Measurements from ENCODE around the gene RAVER2.
"Not testable (repeated sequence)": the region's sequence is repeated elsewhere in the genome, so short reads cannot be mapped to it uniquely, and the experiment has no call there.

Gene RAVER2, protein sequence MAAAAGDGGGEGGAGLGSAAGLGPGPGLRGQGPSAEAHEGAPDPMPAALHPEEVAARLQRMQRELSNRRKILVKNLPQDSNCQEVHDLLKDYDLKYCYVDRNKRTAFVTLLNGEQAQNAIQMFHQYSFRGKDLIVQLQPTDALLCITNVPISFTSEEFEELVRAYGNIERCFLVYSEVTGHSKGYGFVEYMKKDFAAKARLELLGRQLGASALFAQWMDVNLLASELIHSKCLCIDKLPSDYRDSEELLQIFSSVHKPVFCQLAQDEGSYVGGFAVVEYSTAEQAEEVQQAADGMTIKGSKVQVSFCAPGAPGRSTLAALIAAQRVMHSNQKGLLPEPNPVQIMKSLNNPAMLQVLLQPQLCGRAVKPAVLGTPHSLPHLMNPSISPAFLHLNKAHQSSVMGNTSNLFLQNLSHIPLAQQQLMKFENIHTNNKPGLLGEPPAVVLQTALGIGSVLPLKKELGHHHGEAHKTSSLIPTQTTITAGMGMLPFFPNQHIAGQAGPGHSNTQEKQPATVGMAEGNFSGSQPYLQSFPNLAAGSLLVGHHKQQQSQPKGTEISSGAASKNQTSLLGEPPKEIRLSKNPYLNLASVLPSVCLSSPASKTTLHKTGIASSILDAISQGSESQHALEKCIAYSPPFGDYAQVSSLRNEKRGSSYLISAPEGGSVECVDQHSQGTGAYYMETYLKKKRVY

DNA sequence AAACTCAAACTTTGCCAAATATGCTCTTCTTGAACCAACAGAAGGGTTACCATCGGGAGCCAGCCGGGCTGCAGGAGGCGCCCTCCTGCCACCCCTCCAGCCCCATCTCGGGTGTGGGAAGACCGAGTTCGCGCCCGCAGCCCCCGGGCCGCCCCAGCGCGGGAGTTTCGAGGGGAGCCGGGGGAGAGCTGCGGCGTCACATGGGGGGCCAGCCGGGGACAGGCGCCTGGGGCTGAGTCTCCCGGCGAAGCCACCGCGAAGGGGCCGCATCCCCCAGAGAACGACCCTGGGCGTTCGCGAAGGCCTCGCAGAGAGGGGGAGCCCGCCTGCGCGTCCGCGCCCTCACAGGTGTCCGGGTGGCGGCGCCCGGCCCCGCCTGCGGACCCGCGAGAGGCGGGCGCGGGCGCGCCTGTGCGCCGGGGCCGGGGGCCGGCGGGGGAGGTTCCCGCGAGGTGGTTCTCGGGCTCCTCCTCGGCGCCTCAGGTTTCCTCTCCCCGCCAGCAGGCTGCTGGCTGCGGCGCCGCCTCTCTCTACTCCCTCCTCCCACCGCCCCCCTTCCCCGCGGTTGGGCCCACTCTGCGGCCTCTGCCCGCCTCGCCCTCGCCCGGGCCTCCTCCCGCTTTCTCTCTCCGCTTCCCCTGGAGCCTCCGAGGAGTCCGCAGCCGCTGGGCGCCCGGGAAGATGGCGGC, at the start of gene RAVER2:
Gene RAVER2, plus strand, starts transcription at position 584 of the 689 bp plus-strand sequence. Its CDS starts 98 bp downstream, at position 682.
- H3K4me3 Mint-ChIP-seq, result peak within 1 kb of the TSS; percentile 74
- no peaks in the 10 kb centered on the region for H3K36me3 Mint-ChIP-seq (ENCODE audit: low read depth)
- peak within 1 kb of the TSS; percentile 43 for H3K27ac Mint-ChIP-seq
- peaks cover 35% of the 10 kb centered on the region for H3K27me3 Mint-ChIP-seq (ENCODE audit: low read depth)
- DNase-seq (ENCODE audit: low spot score), result peak; percentile 45
- H3K4me1 Mint-ChIP-seq (ENCODE audit: low read depth), result peaks cover 8% of the 10 kb centered on the region
- no peaks in the 10 kb centered on the region for H3K9me3 Mint-ChIP-seq

DNA sequence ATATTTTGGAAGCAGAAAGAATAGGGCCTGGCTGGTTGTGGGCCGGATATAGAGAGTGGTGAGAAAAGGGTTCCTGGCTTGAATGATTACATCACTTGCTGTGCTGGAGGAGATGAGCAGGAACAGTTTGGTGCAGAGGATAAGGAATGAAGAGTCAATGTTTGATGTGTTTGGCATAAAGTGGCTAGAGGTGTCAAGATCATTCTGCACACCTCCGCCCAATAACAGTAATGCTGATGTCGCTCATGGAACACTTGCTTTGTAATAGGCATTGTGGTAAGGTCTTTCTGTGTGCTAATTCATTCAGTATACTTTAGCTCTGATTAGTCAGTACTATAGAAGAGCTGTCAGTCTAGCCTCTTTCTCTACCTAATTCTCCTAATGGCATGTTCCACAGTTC, 48.0 kb upstream of the RAVER2 start:
- Mint-ChIP-seq H3K9me3 (no peaks in the 10 kb centered on the region), H3K27ac (no peak overlapping the region), H3K36me3 (ENCODE audit: low read depth) (no peaks in the 10 kb centered on the region), H3K27me3 (ENCODE audit: low read depth) (no peaks in the 10 kb centered on the region), H3K4me3 (no peak overlapping the region), H3K4me1 (ENCODE audit: low read depth) (no peaks in the 10 kb centered on the region)
- DNase-seq (ENCODE audit: low spot score), result no peak

DNA sequence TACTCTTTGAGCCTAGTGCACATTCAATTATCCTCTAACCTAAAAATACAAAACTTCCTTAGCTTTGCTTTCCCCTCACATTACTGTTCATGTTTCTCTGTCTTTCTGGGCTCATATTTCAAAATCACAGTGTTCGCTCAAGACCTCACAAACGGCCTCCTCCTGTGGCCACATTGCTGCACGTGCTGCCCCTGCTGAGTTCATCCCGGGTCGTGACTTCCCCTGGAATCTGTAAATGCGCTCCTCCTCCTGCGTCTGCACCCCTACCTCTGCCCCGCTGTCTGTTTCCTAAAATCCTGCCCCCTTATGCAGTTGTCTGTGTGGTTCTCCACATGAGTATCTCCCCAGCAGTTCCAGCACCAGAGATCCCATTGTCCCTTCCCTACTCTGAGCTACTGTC, 45.5 kb upstream of the RAVER2 start:
- no peaks in the 10 kb centered on the region for H3K9me3 Mint-ChIP-seq
- H3K4me1 Mint-ChIP-seq (ENCODE audit: low read depth), result no peaks in the 10 kb centered on the region
- no peaks in the 10 kb centered on the region for H3K36me3 Mint-ChIP-seq (ENCODE audit: low read depth)
- no peaks in the 10 kb centered on the region for H3K27me3 Mint-ChIP-seq (ENCODE audit: low read depth)
- H3K27ac Mint-ChIP-seq, result no peak overlapping the region
- no peak overlapping the region for H3K4me3 Mint-ChIP-seq
- DNase-seq (ENCODE audit: low spot score), result no peak

DNA sequence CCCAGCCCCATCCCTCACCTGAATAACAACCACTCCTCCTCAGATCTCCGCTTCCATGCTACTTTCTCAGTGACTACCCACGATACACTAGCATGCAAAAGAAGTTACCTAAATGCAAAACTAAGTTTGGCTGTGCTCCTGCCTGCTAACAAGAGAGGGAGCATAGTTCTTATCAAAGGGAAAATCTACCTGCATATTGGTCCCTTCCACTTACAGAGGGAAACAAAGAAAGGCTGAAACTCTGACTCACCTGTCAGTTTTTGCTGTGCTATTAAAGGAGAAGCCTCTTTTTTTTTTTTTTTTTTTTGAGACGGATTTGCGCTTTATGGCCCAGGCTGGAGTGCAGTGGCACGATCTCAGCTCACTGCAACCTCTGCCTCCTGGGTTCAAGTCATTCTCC, 43.8 kb upstream of the RAVER2 start:
- no peak for DNase-seq (ENCODE audit: low spot score)
- no peaks in the 10 kb centered on the region for H3K36me3 Mint-ChIP-seq (ENCODE audit: low read depth)

DNA sequence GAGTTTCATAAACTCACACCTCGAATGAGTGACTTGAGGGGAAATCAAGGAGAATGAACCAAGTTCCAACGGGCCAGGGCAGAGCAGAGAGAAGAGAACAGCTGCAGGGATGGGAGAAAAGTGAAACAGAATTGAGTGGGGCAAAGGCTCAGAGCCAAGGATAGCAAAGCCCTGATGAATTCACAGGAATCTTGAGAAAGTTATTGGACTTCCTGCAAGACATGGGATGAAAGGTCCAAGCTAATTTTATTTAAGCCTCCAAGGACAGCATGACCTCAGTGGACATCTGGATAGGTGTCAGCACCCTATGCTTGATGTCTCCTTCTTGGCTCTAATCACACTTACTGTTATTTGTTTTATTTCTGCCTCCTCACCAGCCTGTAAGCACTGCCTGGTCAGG, 43.0 kb upstream of the RAVER2 start:
- H3K36me3 Mint-ChIP-seq (ENCODE audit: low read depth), result no peaks in the 10 kb centered on the region
- no peak overlapping the region for H3K27ac Mint-ChIP-seq
- no peaks in the 10 kb centered on the region for H3K27me3 Mint-ChIP-seq (ENCODE audit: low read depth)
- H3K9me3 Mint-ChIP-seq, result no peaks in the 10 kb centered on the region
- no peaks in the 10 kb centered on the region for H3K4me1 Mint-ChIP-seq (ENCODE audit: low read depth)
- H3K4me3 Mint-ChIP-seq, result no peak overlapping the region
- no peak for DNase-seq (ENCODE audit: low spot score)

More for the DNA sequence above, 43.8 kb upstream of the RAVER2 start:
- no peaks in the 10 kb centered on the region for H3K9me3 Mint-ChIP-seq
- no peaks in the 10 kb centered on the region for H3K4me1 Mint-ChIP-seq (ENCODE audit: low read depth)
- H3K27me3 Mint-ChIP-seq (ENCODE audit: low read depth), result no peaks in the 10 kb centered on the region
- H3K27ac Mint-ChIP-seq, result no peak overlapping the region
- H3K4me3 Mint-ChIP-seq, result no peak overlapping the region

DNA sequence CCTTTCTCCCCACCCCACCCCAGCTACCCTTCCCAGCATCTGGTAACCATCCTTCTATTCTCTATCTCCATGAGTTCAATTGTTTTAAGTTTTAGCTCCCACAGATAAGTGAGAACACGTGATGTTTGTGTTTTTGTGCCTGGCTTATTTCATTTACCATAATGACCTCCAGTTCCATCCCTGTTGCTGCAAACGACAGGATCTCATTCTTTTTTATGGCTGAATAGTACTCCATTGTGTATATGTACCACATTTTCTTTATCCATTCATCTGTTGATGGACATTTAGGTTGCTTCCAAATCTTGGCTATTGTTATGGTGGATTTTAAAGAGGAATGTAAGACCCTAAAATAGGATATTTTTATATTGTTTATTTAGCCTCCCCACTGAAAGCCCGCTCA, 42.2 kb upstream of the RAVER2 start:
- not testable (repeated sequence) for DNase-seq (ENCODE audit: low spot score); H3K27me3 Mint-ChIP-seq (ENCODE audit: low read depth); H3K9me3 Mint-ChIP-seq; H3K4me1 Mint-ChIP-seq (ENCODE audit: low read depth); H3K27ac Mint-ChIP-seq; H3K36me3 Mint-ChIP-seq (ENCODE audit: low read depth); H3K4me3 Mint-ChIP-seq

DNA sequence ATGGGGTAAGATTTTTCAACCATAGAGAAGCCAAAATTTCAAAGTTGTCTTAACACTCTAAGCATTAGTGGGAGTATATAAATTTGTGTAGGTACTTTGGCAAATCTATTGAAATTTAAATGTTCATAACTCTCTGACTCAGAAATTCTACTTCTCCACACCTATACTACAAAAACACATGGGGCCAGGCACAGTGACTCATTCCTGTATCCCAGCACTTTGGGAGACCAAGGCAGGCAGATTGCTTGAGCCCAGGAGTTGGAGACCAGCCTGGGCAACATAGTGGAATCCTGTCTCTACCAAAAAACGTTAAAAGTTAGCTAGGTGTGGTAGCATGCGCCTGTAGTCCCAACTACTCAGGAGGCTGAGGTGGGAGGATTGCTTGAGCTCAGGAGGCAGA, 41.3 kb upstream of the RAVER2 start:
- H3K36me3 Mint-ChIP-seq (ENCODE audit: low read depth), result no peaks in the 10 kb centered on the region
- DNase-seq (ENCODE audit: low spot score), result no peak
- H3K4me3 Mint-ChIP-seq, result no peak overlapping the region
- no peaks in the 10 kb centered on the region for H3K4me1 Mint-ChIP-seq (ENCODE audit: low read depth)
- no peaks in the 10 kb centered on the region for H3K9me3 Mint-ChIP-seq
- no peak overlapping the region for H3K27ac Mint-ChIP-seq
- no peaks in the 10 kb centered on the region for H3K27me3 Mint-ChIP-seq (ENCODE audit: low read depth)

DNA sequence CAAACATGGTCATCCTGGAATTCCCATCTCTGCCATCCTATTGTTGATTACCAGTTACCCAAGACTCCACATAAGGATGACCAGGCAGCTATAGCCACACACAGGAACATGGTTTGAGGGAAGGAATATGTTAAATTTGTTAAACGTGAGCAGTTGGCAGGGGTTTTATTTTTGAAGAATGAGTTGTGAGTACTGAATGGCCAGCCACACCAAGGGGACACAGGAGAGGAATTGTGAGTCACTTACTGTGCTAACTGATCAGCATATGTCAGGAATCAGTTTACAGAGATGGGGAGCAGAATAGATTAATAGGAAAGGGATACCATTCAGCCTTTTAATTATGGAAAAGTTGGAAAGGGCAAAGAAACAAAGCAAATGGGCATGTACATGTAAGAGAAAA, 39.3 kb upstream of the RAVER2 start:
- Mint-ChIP-seq H3K9me3 (no peaks in the 10 kb centered on the region), H3K36me3 (ENCODE audit: low read depth) (no peaks in the 10 kb centered on the region), H3K4me3 (no peak overlapping the region), H3K27me3 (ENCODE audit: low read depth) (no peaks in the 10 kb centered on the region), H3K4me1 (ENCODE audit: low read depth) (no peaks in the 10 kb centered on the region), H3K27ac (no peak overlapping the region)
- no peak for DNase-seq (ENCODE audit: low spot score)

DNA sequence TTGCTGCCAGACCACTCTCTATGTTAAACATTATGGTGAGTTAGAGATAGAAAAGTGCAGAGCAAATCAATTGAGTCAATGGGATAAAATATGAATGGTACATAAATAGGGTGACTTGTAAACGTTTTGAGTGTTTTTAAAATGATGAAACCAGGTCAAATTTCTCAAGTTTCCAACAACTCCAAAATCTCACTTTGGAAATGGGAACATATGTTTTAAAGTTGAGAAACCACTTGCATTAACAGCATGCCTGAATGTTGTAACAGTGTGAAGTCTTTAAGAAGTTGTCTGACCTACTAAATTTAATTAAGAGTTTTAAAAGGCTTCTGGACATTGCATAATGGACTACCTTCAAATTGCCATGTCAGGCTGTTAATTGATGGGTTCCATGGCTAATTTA, 33.6 kb upstream of the RAVER2 start:
- Mint-ChIP-seq H3K4me1 (ENCODE audit: low read depth) (no peaks in the 10 kb centered on the region), H3K9me3 (no peaks in the 10 kb centered on the region), H3K36me3 (ENCODE audit: low read depth) (no peaks in the 10 kb centered on the region), H3K27me3 (ENCODE audit: low read depth) (peaks cover 4% of the 10 kb centered on the region), H3K4me3 (no peak overlapping the region), H3K27ac (no peak overlapping the region)
- no peak for DNase-seq (ENCODE audit: low spot score)

DNA sequence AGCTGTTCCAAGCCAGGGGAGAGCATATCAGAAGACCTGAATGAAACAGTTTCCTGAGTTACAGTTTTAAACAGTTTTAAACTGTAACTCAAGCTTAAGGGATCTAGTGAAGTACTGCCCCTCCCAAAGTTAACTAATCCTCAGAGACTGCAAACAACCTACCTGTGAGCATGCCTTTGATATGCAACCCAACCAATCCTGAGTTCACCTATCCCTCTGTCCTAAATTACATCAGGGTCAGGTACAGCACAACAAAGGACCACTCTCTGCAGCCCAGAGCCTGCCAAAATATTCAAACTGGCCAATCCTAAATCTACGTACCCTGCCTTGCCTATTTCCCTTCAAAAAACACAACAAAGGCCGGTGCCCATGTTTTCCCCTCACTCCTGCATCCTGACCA, 32.8 kb upstream of the RAVER2 start:
- Mint-ChIP-seq H3K27me3 (ENCODE audit: low read depth) (peaks cover 4% of the 10 kb centered on the region), H3K36me3 (ENCODE audit: low read depth) (no peaks in the 10 kb centered on the region), H3K9me3 (no peaks in the 10 kb centered on the region), H3K4me1 (ENCODE audit: low read depth) (no peaks in the 10 kb centered on the region), H3K27ac (no peak overlapping the region), H3K4me3 (no peak overlapping the region)
- DNase-seq (ENCODE audit: low spot score), result no peak

DNA sequence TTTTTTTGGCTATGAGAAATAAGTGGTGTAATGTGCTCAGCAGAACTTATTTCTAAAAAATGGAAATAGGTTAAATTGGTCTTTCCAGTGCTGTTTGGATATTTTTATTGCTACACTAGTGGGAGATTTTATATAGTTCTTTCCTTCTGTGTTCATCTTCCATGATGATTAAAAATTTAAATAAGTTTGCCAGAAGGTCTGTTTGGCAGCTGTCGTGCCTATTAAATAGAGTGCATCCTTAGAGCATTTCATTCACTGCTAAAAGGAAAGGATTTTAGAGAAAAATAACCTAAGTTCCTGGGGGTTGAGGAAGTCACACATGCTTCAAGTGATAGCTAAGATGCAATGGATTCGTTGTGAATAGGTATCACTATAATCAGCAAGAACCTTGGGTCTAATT, 29.7 kb upstream of the RAVER2 start:
- no peak for DNase-seq (ENCODE audit: low spot score)
- Mint-ChIP-seq H3K9me3 (no peaks in the 10 kb centered on the region), H3K27me3 (ENCODE audit: low read depth) (peaks cover 4% of the 10 kb centered on the region), H3K36me3 (ENCODE audit: low read depth) (no peaks in the 10 kb centered on the region), H3K4me3 (no peak overlapping the region), H3K27ac (no peak overlapping the region), H3K4me1 (ENCODE audit: low read depth) (no peaks in the 10 kb centered on the region)

DNA sequence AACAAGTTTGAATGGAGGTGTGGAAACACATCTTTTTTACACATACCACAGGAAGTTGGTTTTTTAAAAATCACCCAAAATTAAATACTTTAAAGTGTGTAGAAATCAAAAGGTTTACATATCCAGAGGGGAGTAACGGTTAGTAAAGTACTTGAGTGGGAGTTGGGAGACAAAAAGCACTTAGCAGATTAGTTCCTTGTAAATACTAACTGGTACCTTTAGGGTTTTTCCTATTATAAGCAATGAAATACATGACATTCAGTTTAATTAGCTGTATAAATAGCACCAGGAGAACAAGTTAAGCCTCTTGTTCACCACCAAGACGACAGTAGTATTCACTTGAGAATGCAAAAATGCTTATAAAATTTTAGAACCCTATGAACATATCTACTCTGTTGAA, 23.7 kb upstream of the RAVER2 start:
- peaks cover 13% of the 10 kb centered on the region for H3K27me3 Mint-ChIP-seq (ENCODE audit: low read depth)
- no peak overlapping the region for H3K27ac Mint-ChIP-seq
- no peaks in the 10 kb centered on the region for H3K36me3 Mint-ChIP-seq (ENCODE audit: low read depth)
- H3K4me3 Mint-ChIP-seq, result no peak overlapping the region
- no peaks in the 10 kb centered on the region for H3K9me3 Mint-ChIP-seq
- no peaks in the 10 kb centered on the region for H3K4me1 Mint-ChIP-seq (ENCODE audit: low read depth)
- DNase-seq (ENCODE audit: low spot score), result no peak

DNA sequence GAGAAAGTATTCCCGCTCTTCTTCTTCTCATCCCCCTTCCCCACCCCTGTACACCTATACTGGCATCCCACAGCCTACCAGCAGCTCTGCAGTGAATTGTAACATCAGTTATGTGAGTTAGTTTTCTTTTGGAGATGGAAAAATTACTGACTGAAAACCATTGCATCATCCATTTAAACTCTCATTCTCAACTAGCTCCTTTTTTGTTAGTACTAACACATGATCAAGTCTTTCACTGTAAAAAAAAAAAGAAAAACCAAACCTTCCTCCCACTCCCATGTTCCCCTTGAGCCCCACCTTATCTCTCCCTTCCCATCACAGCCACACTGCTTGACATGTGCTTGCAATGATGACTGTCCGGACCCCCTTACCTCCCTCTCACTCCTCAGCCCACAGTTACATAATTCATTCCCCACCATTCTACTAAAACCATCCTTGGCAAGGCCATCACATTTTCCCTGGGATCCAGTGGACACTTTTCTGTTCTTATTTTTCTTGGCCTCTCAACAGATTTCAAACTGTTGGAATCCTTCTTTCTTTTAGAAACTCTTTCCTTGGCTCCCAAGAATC, 23.2 kb upstream of the RAVER2 start:
- H3K9me3 Mint-ChIP-seq, result no peaks in the 10 kb centered on the region
- H3K27ac Mint-ChIP-seq, result no peak overlapping the region
- H3K4me1 Mint-ChIP-seq (ENCODE audit: low read depth), result no peaks in the 10 kb centered on the region
- no peak overlapping the region for H3K4me3 Mint-ChIP-seq
- peaks cover 13% of the 10 kb centered on the region for H3K27me3 Mint-ChIP-seq (ENCODE audit: low read depth)
- no peak for DNase-seq (ENCODE audit: low spot score)
- H3K36me3 Mint-ChIP-seq (ENCODE audit: low read depth), result no peaks in the 10 kb centered on the region

DNA sequence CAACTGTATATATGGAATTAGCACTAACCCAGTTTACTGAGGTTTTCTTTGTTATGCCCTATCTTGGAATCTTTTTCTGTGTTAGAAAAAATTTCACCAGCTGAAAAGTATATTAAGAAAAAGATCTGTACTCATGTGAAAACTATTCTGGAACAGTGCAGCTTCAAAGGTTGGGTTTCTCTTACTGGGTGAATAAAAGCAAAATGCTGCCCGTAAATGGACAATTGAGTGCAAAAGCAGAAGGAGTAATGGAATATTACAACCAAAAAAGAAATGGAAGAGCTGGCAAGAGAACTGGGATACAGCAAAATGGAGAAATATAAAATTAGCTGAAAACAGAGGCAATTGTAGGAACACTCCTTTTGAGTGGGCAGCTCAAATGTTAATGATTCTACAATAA, 17.0 kb upstream of the RAVER2 start:
- Mint-ChIP-seq H3K27ac (no peak overlapping the region), H3K27me3 (ENCODE audit: low read depth) (peaks cover 4% of the 10 kb centered on the region), H3K36me3 (ENCODE audit: low read depth) (no peaks in the 10 kb centered on the region), H3K4me1 (ENCODE audit: low read depth) (no peaks in the 10 kb centered on the region), H3K4me3 (no peak overlapping the region), H3K9me3 (no peaks in the 10 kb centered on the region)
- DNase-seq (ENCODE audit: low spot score), result no peak

All from T-helper 2 cell treated with Interferon-gamma antibody and Interleukin-4, amounts not matched to agents 5 μg/mL and 100 μg/mL, for 36 hours (primary cell).